H1 (cell line): ENCODE results near the gene PHC1. TPM values are rescaled to one million over a fixed set of nuclear protein-coding genes. Genes with fewer than 3 reads are reported as not detected.
"Not testable (repeated sequence)": the region's sequence is repeated elsewhere in the genome, so short reads cannot be mapped to it uniquely, and the experiment has no call there.

ENCODE experiments used
- CTCF ChIA-PET: fragments of 300-600 bp; sonication (Branson Sonifier 250); formaldehyde crosslinking; loops from one replicate; lab custom pipeline; 2021; ENCODE audit not compliant: partially characterized antibody; lab: Charles Lee
- POLR2A ChIA-PET: fragments of 300-600 bp; sonication (Branson Sonifier 250); formaldehyde crosslinking; loops from one replicate; lab custom pipeline; 2021; ENCODE audit warnings: inconsistent platforms; ENCODE audit not compliant: partially characterized antibody; lab: Charles Lee
- DNase-seq, 2 experiments: peaks; one replicate each; pipeline versions ENCODE4 v3.0.0 to v3.0.0-alpha.2; 2010 to 2022; ENCODE audit warnings: low spot score in 2 of 2, low read depth in 1 of 2, mixed read lengths in 1 of 2
- FAIRE-seq: peaks from 2 replicates; lab custom pipeline; 2011; peaks lifted over from hg19 to GRCh38; lab: Jason Lieb, UNC
- H2AFZ ChIP-seq: 2 replicates; pipeline ENCODE4 v1.8.1; 2012; ENCODE audit warnings: low read length, inconsistent platforms
- H2AK5ac ChIP-seq: 2 replicates; pipeline ENCODE4 v1.6.1; 2013; ENCODE audit warnings: low read depth, low read length
- H2BK120ac ChIP-seq: replicated peaks from 2 replicates; pipeline ENCODE3; 2013; ENCODE audit warnings: low read depth, low read length, inconsistent platforms
- H2BK12ac ChIP-seq: 2 replicates; pipeline ENCODE4 v1.6.1; 2013; ENCODE audit warnings: low read depth, low read length
- H2BK15ac ChIP-seq: 2 replicates; pipeline ENCODE4 v1.6.1; 2013; ENCODE audit warnings: low read length
- H2BK20ac ChIP-seq: 2 replicates; pipeline ENCODE4 v1.6.1; 2013; ENCODE audit warnings: low read length
- H2BK5ac ChIP-seq: 2 replicates; pipeline ENCODE4 v1.6.1; 2013; ENCODE audit warnings: low read depth, low read length
- H3K14ac ChIP-seq: 2 replicates; pipeline ENCODE4 v1.6.1; 2013; ENCODE audit warnings: inconsistent platforms; ENCODE audit not compliant: insufficient read length
- H3K18ac ChIP-seq: 2 replicates; pipeline ENCODE4 v1.6.1; 2013; ENCODE audit warnings: low read length; ENCODE audit errors: extremely low read depth
- H3K23ac ChIP-seq: 2 replicates; pipeline ENCODE4 v1.6.1; 2013; ENCODE audit warnings: inconsistent platforms; ENCODE audit not compliant: insufficient read length
- H3K23me2 ChIP-seq: 2 replicates; pipeline ENCODE4 v1.6.1; 2013; ENCODE audit warnings: low read depth, low read length
- H3K27ac ChIP-seq: 2 replicates; pipeline ENCODE4 v1.6.1; 2011; ENCODE audit warnings: low read depth, low read length, inconsistent platforms
- H3K27me3 ChIP-seq, 4 experiments: replicated peaks in 1 of 4; 1 replicate in 1 of 4; 2 replicates in 3 of 4; pipeline versions ENCODE4 v1.6.1 to v1.8.1; 2011 to 2013; ENCODE audit warnings: low read length in 3 of 4, mild to moderate bottlenecking in 3 of 4, inconsistent platforms in 2 of 4, mixed read lengths in 2 of 4, moderate library complexity in 1 of 4; ENCODE audit not compliant: control insufficient read depth in 3 of 4, insufficient read depth in 3 of 4; ENCODE audit errors: extremely low read depth in 1 of 4
- H3K36me3 ChIP-seq, 4 experiments: 2 replicates each; pipeline versions ENCODE4 v1.6.1 to v1.8.1; 2011 to 2013; ENCODE audit warnings: mild to moderate bottlenecking in 4 of 4, low read length in 3 of 4, moderate library complexity in 2 of 4, control low read depth in 1 of 4, inconsistent platforms in 1 of 4; ENCODE audit not compliant: insufficient read depth in 4 of 4, control insufficient read depth in 2 of 4
- H3K4ac ChIP-seq: replicated peaks from 2 replicates; pipeline ENCODE3; 2013; ENCODE audit warnings: low read length, low read depth, mixed read lengths, inconsistent platforms; ENCODE audit not compliant: insufficient read length
- H3K4me1 ChIP-seq, 4 experiments: replicated peaks in 1 of 4; 1 replicate in 1 of 4; 2 replicates in 3 of 4; pipeline versions ENCODE4 v1.6.1 to v1.8.1; 2011 to 2013; ENCODE audit warnings: low read length in 3 of 4, inconsistent platforms in 2 of 4, mixed read lengths in 1 of 4; ENCODE audit not compliant: insufficient read depth in 4 of 4, control insufficient read depth in 3 of 4
- H3K4me2 ChIP-seq, 2 experiments: 2 replicates each; pipeline versions ENCODE4 v1.6.1 to v1.8.1; 2011 to 2013; ENCODE audit warnings: low read depth in 2 of 2, low read length in 2 of 2, control low read depth in 1 of 2, inconsistent platforms in 1 of 2, mild to moderate bottlenecking in 1 of 2; ENCODE audit not compliant: insufficient read depth in 1 of 2
- H3K4me3 ChIP-seq, 4 experiments: fragments of 200-600, 300-600 bp in 1 of 4; sonication (generic), shearing (Covaris generic), sonication (Bioruptor Twin) in 1 of 4; 2 replicates each; pipeline versions ENCODE4 v1.5.1 to v1.8.1; 2011 to 2016; ENCODE audit warnings: low read length in 4 of 4, low read depth in 3 of 4, control low read depth in 2 of 4, inconsistent platforms in 2 of 4, mild to moderate bottlenecking in 2 of 4, mixed read lengths in 1 of 4, moderate library complexity in 1 of 4; ENCODE audit not compliant: insufficient read depth in 2 of 4; ENCODE audit errors: extremely low read depth in 1 of 4
- H3K56ac ChIP-seq: replicated peaks from 2 replicates; pipeline ENCODE3; 2013; ENCODE audit warnings: low read depth, mild to moderate bottlenecking, mixed read lengths, low read length, inconsistent platforms; ENCODE audit not compliant: insufficient read length
- H3K79me1 ChIP-seq: 2 replicates; pipeline ENCODE4 v1.6.1; 2013; ENCODE audit warnings: low read depth, low read length, control low read depth
- H3K79me2 ChIP-seq, 2 experiments: 2 replicates each; pipeline versions ENCODE4 v1.6.1 to v1.8.1; 2012 to 2013; ENCODE audit warnings: low read length in 2 of 2, mild to moderate bottlenecking in 2 of 2, inconsistent platforms in 1 of 2; ENCODE audit not compliant: insufficient read depth in 2 of 2, control insufficient read depth in 1 of 2
- H3K9ac ChIP-seq, 4 experiments: replicated peaks in 1 of 4; 1 replicate in 1 of 4; 2 replicates in 3 of 4; pipeline versions ENCODE4 v1.6.1 to v1.8.1; 2011 to 2013; ENCODE audit warnings: low read depth in 3 of 4, low read length in 3 of 4, control low read depth in 2 of 4, mild to moderate bottlenecking in 2 of 4, moderate library complexity in 2 of 4, inconsistent platforms in 1 of 4; ENCODE audit errors: extremely low read depth in 1 of 4
- H3K9me3 ChIP-seq, 2 experiments: 2 replicates each; pipeline versions ENCODE4 v1.6.1 to v1.8.1; 2012 to 2013; ENCODE audit warnings: mild to moderate bottlenecking in 2 of 2, moderate library complexity in 2 of 2, control low read depth in 1 of 2, inconsistent platforms in 1 of 2, low read depth in 1 of 2, low read length in 1 of 2, mixed read lengths in 1 of 2; ENCODE audit not compliant: insufficient read depth in 2 of 2
- H4K20me1 ChIP-seq, 2 experiments: replicated peaks in 1 of 2; 2 replicates each; pipeline versions ENCODE3 to v1.8.1; 2011 to 2013; ENCODE audit warnings: inconsistent platforms in 2 of 2, low read length in 2 of 2, mild to moderate bottlenecking in 1 of 2; ENCODE audit not compliant: insufficient read depth in 2 of 2, control insufficient read depth in 1 of 2
- H4K5ac ChIP-seq: 2 replicates; pipeline ENCODE4 v1.6.1; 2013; ENCODE audit warnings: low read length, low read depth, mixed read lengths, inconsistent platforms; ENCODE audit not compliant: insufficient read length
- H4K8ac ChIP-seq: 2 replicates; pipeline ENCODE4 v1.8.0; 2013; ENCODE audit warnings: mild to moderate bottlenecking, moderate library complexity, low read length, inconsistent platforms; ENCODE audit not compliant: insufficient read depth; ENCODE audit errors: extremely low read depth
- H4K91ac ChIP-seq: replicated peaks from 2 replicates; pipeline ENCODE3; 2013; ENCODE audit warnings: low read length, mixed read lengths, inconsistent platforms; ENCODE audit not compliant: insufficient read length
- WGBS, 2 experiments: shearing (Covaris generic) in 1 of 2; methylation state at CpG; one replicate each; pipeline versions ENCODE4 v1.1.6 to v1.1.7; 2013 to 2015; ENCODE audit warnings: low lambda C conversion rate in 2 of 2, mixed read lengths in 2 of 2, inconsistent platforms in 1 of 2, low coverage in 1 of 2, missing lambda C conversion rate in 1 of 2; ENCODE audit not compliant: insufficient replicate concordance in 2 of 2, insufficient coverage in 1 of 2, insufficient read length in 1 of 2; ENCODE audit errors: extremely low coverage in 1 of 2, missing lambda C conversion rate in 1 of 2; 5-methylcytosine and 5-hydroxymethylcytosine counted together
- polyA plus RNA-seq, 7 experiments: library from polyadenylated mRNA; depleted of rRNA in 3 of 7; stranded (reverse) in 5 of 7; unstranded in 2 of 7; fragments of >200 nt in 5 of 7; fragments of 200-250 nt in 2 of 7; gene quantifications; 1 replicate in 5 of 7; 2 replicates in 1 of 7; 4 replicates in 1 of 7; pipeline versions ENCODE4 v1.2.1 to v1.2.3, GENCODE V29; 2011 to 2013; ENCODE audit warnings: missing spikeins in 2 of 7, mixed read lengths in 2 of 7
- total RNA-seq: library from RNA; stranded (reverse); fragmentation: NEBNext Ultra II Directional; extraction: Animal tissue kit (Norgen Biotek cat#: 25700); gene quantifications from 2 replicates; pipeline ENCODE4 v1.2.1, GENCODE V29; 2021

The PHC1 gene
- total and polyA plus RNA-seq, 2 of the 8 experiments (the other 6 are each of a cell fraction or from before 2014, with no cell fraction given), result 934 to 1,655 TPM

DNA sequence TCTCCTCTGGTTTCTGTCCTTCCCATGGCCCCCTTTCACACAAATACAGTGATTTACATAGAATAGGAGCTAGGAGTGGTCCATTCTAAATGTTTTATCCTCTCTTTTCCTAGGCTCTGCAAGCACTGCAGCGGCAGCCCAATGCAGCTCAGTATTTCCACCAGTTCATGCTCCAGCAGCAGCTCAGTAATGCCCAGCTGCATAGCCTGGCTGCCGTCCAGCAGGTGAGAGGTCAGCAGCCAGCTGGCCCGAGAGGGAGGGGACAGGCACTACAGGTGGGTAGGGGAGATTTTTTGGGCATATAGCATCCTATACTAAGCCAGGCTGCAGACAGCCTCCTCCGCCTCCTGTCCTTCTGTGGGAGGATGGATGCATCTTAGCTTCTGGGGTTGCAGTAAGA, 5.3 kb downstream of the PHC1 start:
- H3K79me2 ChIP-seq, result peaks cover 38 to 95% of the 10 kb centered on the region in 2 experiments
- H3K4ac ChIP-seq, H4K8ac ChIP-seq, H2BK20ac ChIP-seq, H3K4me3 ChIP-seq, H3K27me3 ChIP-seq, H3K18ac ChIP-seq, H3K79me1 ChIP-seq, H3K56ac ChIP-seq, H3K4me2 ChIP-seq, H2AFZ ChIP-seq, H3K9ac ChIP-seq, H3K23me2 ChIP-seq, H4K5ac ChIP-seq, DNase-seq, H3K9me3 ChIP-seq, H2BK5ac ChIP-seq, FAIRE-seq, H3K14ac ChIP-seq, H3K23ac ChIP-seq, H2BK120ac ChIP-seq, H3K27ac ChIP-seq, H4K91ac ChIP-seq, H2BK12ac ChIP-seq, H2AK5ac ChIP-seq, H2BK15ac ChIP-seq: not testable (repeated sequence)
- 95% methylated on average over 4 of the region's 4 CpGs; no CpG with 5 or more reads in 1 of the 2 experiments for WGBS, 2 experiments
- POLR2A ChIA-PET, result interaction anchor here (0.6 to 18.7 kb wide), 4 partner anchors 11 to 237 kb away, joined by 3 to 438 read pairs (median 157); partner anchors contain the start of gene M6PR
- peaks cover 29 to 88% (median 60%) of the 10 kb centered on the region in 4 experiments for H3K36me3 ChIP-seq
- peaks cover 0 to 12% (median 5%) of the 10 kb centered on the region in 4 experiments; a peak in 4 of 7 replicates for H3K4me1 ChIP-seq
- peaks cover 20 to 34% of the 10 kb centered on the region in 2 experiments for H4K20me1 ChIP-seq
- CTCF ChIA-PET, result interaction anchor here (0.9 to 3.1 kb wide), 3 partner anchors 59 to 262 kb away, joined by 3 to 11 read pairs (median 3); no protein-coding TSS in a partner anchor
